ENCODE data around the gene CDH18.

Gene CDH18

GRCh38 chr5:19733612-19734495 is 254.1 kb downstream of the CDH18 start:
- Histone ChIP-seq H3K4me2 (ENCODE audit: low read depth, low read length, poor library complexity, severe bottlenecking) (no peak overlapping the region), H4K20me1 (ENCODE audit: insufficient read depth, low read length, poor library complexity, severe bottlenecking) (no peaks in the 10 kb centered on the region), H3K9me3 (ENCODE audit: insufficient read depth, low read depth, low read length) (no peaks in the 10 kb centered on the region), H3K4me1 (ENCODE audit: insufficient read depth, low read length, poor library complexity, severe bottlenecking) (no peaks in the 10 kb centered on the region), H3K9ac (ENCODE audit: low read depth, low read length, poor library complexity, severe bottlenecking) (no peak overlapping the region), H3K36me3 (ENCODE audit: insufficient read depth, low read length) (no peaks in the 10 kb centered on the region), H3K4me3 (ENCODE audit: low read length, poor library complexity, severe bottlenecking) (no peak overlapping the region), H3F3A (ENCODE audit: low read depth) (no peaks in the 10 kb centered on the region), H2AFZ (ENCODE audit: low read length) (no peak overlapping the region), H3K27me3 (ENCODE audit: insufficient read depth, low read length, poor library complexity, severe bottlenecking) (no peaks in the 10 kb centered on the region), H3K79me2 (ENCODE audit: insufficient read depth, low read length) (no peaks in the 10 kb centered on the region), H3K9me2 (replicated peaks; ENCODE audit: low read depth, low read length) (no peaks in the 10 kb centered on the region)
- TF ChIP-seq EZH2phosphoT487 (IDR thresholded peaks at IDR 0.05; ENCODE audit: borderline replicate concordance) (no peak), CTCF (conservative IDR thresholded peaks at IDR 0.05; ENCODE audit: low read length) (no peak)

- Histone ChIP-seq H3K4me1 (ENCODE audit: insufficient read depth, low read length, poor library complexity, severe bottlenecking) (no peaks in the 10 kb centered on the region), H3K9me3 (ENCODE audit: insufficient read depth, low read depth, low read length) (no peaks in the 10 kb centered on the region), H3K9me2 (replicated peaks; ENCODE audit: low read depth, low read length) (no peaks in the 10 kb centered on the region), H3K4me3 (ENCODE audit: low read length, poor library complexity, severe bottlenecking) (no peak overlapping the region), H2AFZ (ENCODE audit: low read length) (no peak overlapping the region), H3F3A (ENCODE audit: low read depth) (no peaks in the 10 kb centered on the region), H3K4me2 (ENCODE audit: low read depth, low read length, poor library complexity, severe bottlenecking) (no peak overlapping the region), H4K20me1 (ENCODE audit: insufficient read depth, low read length, poor library complexity, severe bottlenecking) (no peaks in the 10 kb centered on the region), H3K36me3 (ENCODE audit: insufficient read depth, low read length) (no peaks in the 10 kb centered on the region), H3K9ac (ENCODE audit: low read depth, low read length, poor library complexity, severe bottlenecking) (no peak overlapping the region), H3K27me3 (ENCODE audit: insufficient read depth, low read length, poor library complexity, severe bottlenecking) (no peaks in the 10 kb centered on the region), H3K79me2 (ENCODE audit: insufficient read depth, low read length) (no peaks in the 10 kb centered on the region)
- TF ChIP-seq CTCF (conservative IDR thresholded peaks at IDR 0.05; ENCODE audit: low read length) = no peak
- TF ChIP-seq EZH2phosphoT487 (IDR thresholded peaks at IDR 0.05; ENCODE audit: borderline replicate concordance) = no peak
These were observed 259.4 kb downstream of the CDH18 start for GRCh38 chr5:19728571-19728970.

GRCh38 chr5:19719109-19719508 is 268.9 kb downstream of the CDH18 start:
- Histone ChIP-seq H3K4me3 (ENCODE audit: low read length, poor library complexity, severe bottlenecking) (no peak overlapping the region), H4K20me1 (ENCODE audit: insufficient read depth, low read length, poor library complexity, severe bottlenecking) (no peaks in the 10 kb centered on the region), H3K27me3 (ENCODE audit: insufficient read depth, low read length, poor library complexity, severe bottlenecking) (no peaks in the 10 kb centered on the region), H3K4me1 (ENCODE audit: insufficient read depth, low read length, poor library complexity, severe bottlenecking) (no peaks in the 10 kb centered on the region), H3F3A (ENCODE audit: low read depth) (no peaks in the 10 kb centered on the region), H3K4me2 (ENCODE audit: low read depth, low read length, poor library complexity, severe bottlenecking) (no peak overlapping the region), H3K36me3 (ENCODE audit: insufficient read depth, low read length) (no peaks in the 10 kb centered on the region), H2AFZ (ENCODE audit: low read length) (no peak overlapping the region), H3K79me2 (ENCODE audit: insufficient read depth, low read length) (no peaks in the 10 kb centered on the region), H3K9me3 (ENCODE audit: insufficient read depth, low read depth, low read length) (no peaks in the 10 kb centered on the region), H3K9ac (ENCODE audit: low read depth, low read length, poor library complexity, severe bottlenecking) (no peak overlapping the region), H3K9me2 (replicated peaks; ENCODE audit: low read depth, low read length) (no peaks in the 10 kb centered on the region)
- TF ChIP-seq EZH2phosphoT487 (IDR thresholded peaks at IDR 0.05; ENCODE audit: borderline replicate concordance) (no peak), CTCF (conservative IDR thresholded peaks at IDR 0.05; ENCODE audit: low read length) (no peak)
